GM12878 (cell line): Measurements from ENCODE around the gene CREBBP. TPM values are rescaled to one million over a fixed set of nuclear protein-coding genes. Genes with fewer than 3 reads are reported as not detected.

Experiments
- ATAC-seq: fragments of 200-7000 bp; cut with Tn5 transposase; 3 replicates; pipeline ENCODE4 v1.9.1; 2020; ENCODE audit warnings: mild to moderate bottlenecking, moderate library complexity
- BruUV-seq: library from RNA; stranded (reverse); fragments of 400-500 nt; replicated peaks from 2 replicates; lab custom pipeline; 2021; lab: Mats Ljungman, UMichigan
- CTCF ChIA-PET: fragments of 300-600 bp; sonication (Branson Sonifier 250); formaldehyde crosslinking; extraction: SDS; loops from one replicate; lab custom pipeline; 2021; ENCODE audit warnings: inconsistent platforms; lab: Yijun Ruan, JAX
- POLR2A ChIA-PET: fragments of 350-600 bp; formaldehyde crosslinking; extraction: SDS; loops from one replicate; lab custom pipeline; 2021; ENCODE audit warnings: inconsistent platforms; lab: Charles Lee
- RAD21 ChIA-PET: fragments of 300-600 bp; sonication (Branson Sonifier 250); formaldehyde crosslinking; loops from one replicate; lab custom pipeline; 2023; ENCODE audit warnings: antibody characterized with exemption; ENCODE audit not compliant: unreplicated experiment; lab: Charles Lee
- SMC1A ChIA-PET: fragments of 300-600 bp; sonication (Branson Sonifier 250); formaldehyde crosslinking; loops from one replicate; lab custom pipeline; 2023; ENCODE audit not compliant: unreplicated experiment, uncharacterized antibody; lab: Charles Lee
- DNase-seq: peaks from one replicate; pipeline ENCODE4 v3.0.0-alpha.2; 2011; ENCODE audit warnings: low read depth, low spot score
- FAIRE-seq: peaks from 3 replicates; lab custom pipeline; 2011; peaks lifted over from hg19 to GRCh38; lab: Jason Lieb, UNC
- H2AFZ ChIP-seq: 2 replicates; pipeline ENCODE4 v1.6.0; 2011; ENCODE audit warnings: low read depth, low read length, control low read depth; ENCODE audit not compliant: control insufficient read depth
- H3K27ac ChIP-seq: 2 replicates; pipeline ENCODE4 v1.5.1; 2011; ENCODE audit warnings: control low read depth; ENCODE audit not compliant: control insufficient read depth, insufficient read depth
- H3K27me3 ChIP-seq, 2 experiments: replicated peaks in 1 of 2; 2 replicates each; pipeline versions ENCODE4 v1.6.0 to v1.6.1; 2011; ENCODE audit warnings: low read length in 1 of 2; ENCODE audit not compliant: control insufficient read depth in 2 of 2, insufficient read depth in 2 of 2
- H3K36me3 ChIP-seq, 2 experiments: 2 replicates each; pipeline ENCODE4 v1.5.1; 2011; ENCODE audit warnings: low read length in 1 of 2; ENCODE audit not compliant: control insufficient read depth in 2 of 2, insufficient read depth in 2 of 2
- H3K4me1 ChIP-seq: 2 replicates; pipeline ENCODE4 v1.6.1; 2011; ENCODE audit warnings: mild to moderate bottlenecking, low read length, moderate library complexity, mixed read lengths; ENCODE audit not compliant: control insufficient read depth, insufficient read depth
- H3K4me2 ChIP-seq: 2 replicates; pipeline ENCODE4 v1.6.0; 2011; ENCODE audit warnings: control low read depth; ENCODE audit not compliant: control insufficient read depth, insufficient read depth
- H3K4me3 ChIP-seq: fragments of 200-600 bp; sonication (generic); 2 replicates; pipeline ENCODE4 v1.5.1; 2016
- H3K79me2 ChIP-seq: 2 replicates; pipeline ENCODE4 v1.6.0; 2011; ENCODE audit warnings: low read length; ENCODE audit not compliant: control insufficient read depth, insufficient read depth
- H3K9ac ChIP-seq: 2 replicates; pipeline ENCODE4 v1.8.0; 2011; ENCODE audit warnings: low read length, control low read depth, mixed read lengths; ENCODE audit not compliant: control insufficient read depth, insufficient read depth
- H3K9me3 ChIP-seq: replicated peaks from 3 replicates; pipeline ENCODE4 v1.5.1; 2011; ENCODE audit warnings: mild to moderate bottlenecking, low read length; ENCODE audit not compliant: control insufficient read depth, insufficient read depth
- H4K20me1 ChIP-seq: 2 replicates; pipeline ENCODE4 v1.6.0; 2011; ENCODE audit not compliant: control insufficient read depth, insufficient read depth
- HDGF ChIP-seq: fragments of 450-650 bp; IDR thresholded peaks from 2 replicates; pipeline ENCODE4 v1.6.1; 2016; ENCODE audit warnings: antibody characterized with exemption
- HSF1 ChIP-seq: fragments of 150-350 bp; IDR thresholded peaks from 2 replicates; pipeline ENCODE4 v1.6.1; 2014; ENCODE audit warnings: mild to moderate bottlenecking, low read depth, low read length
- IKZF2 ChIP-seq, 2 experiments: fragments of 450-650 bp; IDR thresholded peaks; 2 replicates each; pipeline ENCODE4 v1.6.1; 2017; ENCODE audit warnings: mild to moderate bottlenecking in 2 of 2, moderate library complexity in 2 of 2
- KLF5 ChIP-seq: fragments of 450-650 bp; IDR thresholded peaks from 2 replicates; pipeline ENCODE4 v1.6.1; 2014; ENCODE audit warnings: mild to moderate bottlenecking; ENCODE audit not compliant: partially characterized antibody
- MYB ChIP-seq: fragments of 150-350 bp; IDR thresholded peaks from 2 replicates; pipeline ENCODE4 v1.6.1; 2014; ENCODE audit warnings: mild to moderate bottlenecking, low read depth, low read length, borderline replicate concordance
- NKRF ChIP-seq: fragments of 450-650 bp; conservative IDR thresholded peaks from 2 replicates; pipeline ENCODE4 v1.6.1; 2017; ENCODE audit warnings: mild to moderate bottlenecking, moderate library complexity
- NR2C2 ChIP-seq: IDR thresholded peaks from 2 replicates; pipeline ENCODE4 v1.6.1; 2011; ENCODE audit warnings: borderline replicate concordance, low read depth; ENCODE audit not compliant: control insufficient read depth, insufficient read length
- RELB ChIP-seq: fragments of 450-650 bp; IDR thresholded peaks from 2 replicates; pipeline ENCODE4 v1.6.1; 2017; ENCODE audit warnings: low read depth, mild to moderate bottlenecking, moderate library complexity
- SPI1 ChIP-seq: IDR thresholded peaks from 2 replicates; pipeline ENCODE4 v1.6.1; 2011; ENCODE audit warnings: low read depth, mild to moderate bottlenecking, low read length, moderate library complexity, borderline replicate concordance; ENCODE audit not compliant: insufficient read depth
- USF2 ChIP-seq: IDR thresholded peaks from 2 replicates; pipeline ENCODE4 v1.6.1; 2011; ENCODE audit warnings: low read depth, low read length, improper control_type of control experiment, borderline replicate concordance
- ZBTB33 ChIP-seq: fragments of 450-650 bp; IDR thresholded peaks from 2 replicates; pipeline ENCODE4 v1.6.1; 2017; ENCODE audit warnings: mild to moderate bottlenecking
- in situ Hi-C: fragments of 300-500 bp; cut with MboI; formaldehyde crosslinking; loops from 9 replicates; pipeline ENCODE4 v1.14.3; 2018; ENCODE audit warnings: mixed read lengths
- intact Hi-C: fragments of 100-400 bp; cut with micrococcal nuclease; formaldehyde crosslinking; loops from one replicate; pipeline ENCODE4 v1.14.2; 2022; ENCODE audit not compliant: unreplicated experiment
- polyA plus RNA-seq, 11 experiments: library from polyadenylated mRNA; depleted of rRNA in 4 of 11; unstranded in 6 of 11; stranded (reverse) in 5 of 11; fragments of >200 nt; fragmentation: Nextera tagmentation in 4 of 11; fragmentation: Illumina TruSeq in 1 of 11; extraction: Ambion mirVana in 4 of 11; extraction: Trizol in 1 of 11; gene quantifications; 1 replicate in 1 of 11; 2 replicates in 10 of 11; pipeline versions ENCODE4 v1.2.1 to v1.2.3, GENCODE V29; 2011 to 2016; ENCODE audit warnings: inconsistent platforms in 2 of 11, missing spikeins in 2 of 11, low read depth in 1 of 11
- total RNA-seq, 4 experiments: library from RNA; depleted of rRNA in 3 of 4; stranded (reverse); fragments of >200 nt in 3 of 4; fragmentation: Illumina TruSeq in 1 of 4; extraction: Trizol in 1 of 4; gene quantifications; 2 replicates each; pipeline versions ENCODE4 v1.2.1 to v1.2.3, GENCODE V29; 2013 to 2021

CREBBP gene
- total and polyA plus RNA-seq, 10 of the 15 experiments (the other 5 are each of a cell fraction or from before 2014, with no cell fraction given): 3.4 to 32.7 (median 7.9) TPM

GRCh38 chr16:3858801-3859200 lies 21.7 kb downstream of the CREBBP start:
- intact Hi-C loops: loop anchor here (5.0 kb wide), 1 partner anchor 42 kb away; no protein-coding TSS in a partner anchor
- CTCF ChIA-PET: interaction anchor here (3.0 kb wide), 1 partner anchor 20 kb away, joined by 13 read pairs; no protein-coding TSS in a partner anchor
- BruUV-seq: no TSS peak
- Histone ChIP-seq H3K4me1 (peaks cover 66% of the 10 kb centered on the region), H2AFZ (no peak overlapping the region), H3K4me3 (no peak overlapping the region), H3K79me2 (peaks cover 90% of the 10 kb centered on the region), H3K9me3 (no peaks in the 10 kb centered on the region), H4K20me1 (peaks cover 8% of the 10 kb centered on the region), H3K4me2 (peak overlapping the region; percentile 5; the same call in 1 of the 2 replicates), H3K27me3 (no peaks in the 10 kb centered on the region), H3K9ac (no peak overlapping the region), H3K36me3 (peaks cover 4 to 8% of the 10 kb centered on the region in 2 experiments; a peak in 3 of 4 replicates), H3K27ac (no peak overlapping the region; the same call in 1 of the 2 replicates)
- SMC1A ChIA-PET: interaction anchor here (1.2 to 13.4 kb wide), 3 partner anchors 12 to 64 kb away, joined by 4 to 160 read pairs (median 31); no protein-coding TSS in a partner anchor
- DNase-seq: no peak
- in situ Hi-C loops: no loop called here
- RAD21 ChIA-PET: interaction anchor here (5.3 kb wide), 1 partner anchor 18 kb away, joined by 49 read pairs; no protein-coding TSS in a partner anchor
- ATAC-seq: no peak
- POLR2A ChIA-PET: interaction anchor here (1.0 kb wide), 1 partner anchor 64 kb away, joined by 3 read pairs; no protein-coding TSS in a partner anchor
- no peak for FAIRE-seq
- TF ChIP-seq RELB: peak; percentile 70; the same call in 1 of the 2 replicates
- no peak for TF ChIP-seq MYB
- no peak for TF ChIP-seq ZBTB33
- TF ChIP-seq USF2: no peak
- TF ChIP-seq NKRF: no peak
- TF ChIP-seq NR2C2: no peak
- no peak for TF ChIP-seq HDGF
- TF ChIP-seq IKZF2 (IDR thresholded peaks at IDR 0.05): peak; percentile 74 to 77; a peak in 3 of 4 replicates
- peak; percentile 59; the same call in 1 of the 2 replicates for TF ChIP-seq SPI1
- no peak for TF ChIP-seq HSF1
- TF ChIP-seq KLF5: no peak
